ENCODE measurements around the gene SBNO2.
"Not testable (repeated sequence)": the region's sequence is repeated elsewhere in the genome, so short reads cannot be mapped to it uniquely, and the experiment has no call there.

SBNO2 gene

GRCh38 chr19:1206150-1206863 lies 32.2 kb upstream of the SBNO2 start:
- DNase-seq, result peak; percentile 22 to 25

GRCh38 chr19:1205114-1206099 lies 31.3 kb upstream of the SBNO2 start, which contains the start of gene STK11:
TSS of gene STK11 (plus strand) at chr19:1205778. CDS start at chr19:1206914, 1,136 bp downstream.
- DNase-seq, result peak; percentile 100

GRCh38 chr19:1200614-1201013 lies 26.5 kb upstream of the SBNO2 start:
- DNase-seq, result not testable (repeated sequence)

- no peak for DNase-seq
These were observed 25.5 kb upstream of the SBNO2 start for GRCh38 chr19:1199531-1199930.

- DNase-seq, result peak; percentile 60 to 68
These were observed 15.4 kb upstream of the SBNO2 start for GRCh38 chr19:1189419-1189818.

GRCh38 chr19:1183543-1184172 lies 9.6 kb upstream of the SBNO2 start:
- DNase-seq, result no peak

- DNase-seq, result no peak
These were observed 8.7 kb upstream of the SBNO2 start for GRCh38 chr19:1182727-1183126.

- DNase-seq, result no peak
These were observed 8.0 kb upstream of the SBNO2 start for GRCh38 chr19:1182068-1182467.

GRCh38 chr19:1181606-1182005 lies 7.5 kb upstream of the SBNO2 start:
- DNase-seq, result no peak

GRCh38 chr19:1177322-1178114 lies 3.5 kb upstream of the SBNO2 start:
- no peak for DNase-seq

GRCh38 chr19:1173159-1173844 lies 766 bp downstream of the SBNO2 start:
- DNase-seq, result peak in 1 of 2 donors; percentile 24

GRCh38 chr19:1172353-1173158 lies 1.5 kb downstream of the SBNO2 start:
- no peak for DNase-seq

GRCh38 chr19:1171755-1172352 lies 2.2 kb downstream of the SBNO2 start:
- no peak for DNase-seq

GRCh38 chr19:1170938-1171754 lies 2.9 kb downstream of the SBNO2 start:
- DNase-seq, result no peak

- no peak for DNase-seq
These were observed 3.9 kb downstream of the SBNO2 start for GRCh38 chr19:1169921-1170885.

- DNase-seq, result no peak
These were observed 4.7 kb downstream of the SBNO2 start for GRCh38 chr19:1169411-1169791.

- DNase-seq, result no peak
These were observed 5.3 kb downstream of the SBNO2 start for GRCh38 chr19:1168572-1169410.

Measured in stimulated activated CD4-positive, alpha-beta T cell treated with anti-CD3 and anti-CD28 coated beads, Interleukin-2, amount 100 ng/mL, for 24 hours (primary cell).